Measurements from ENCODE around the gene CAMK1D.
"Not testable (repeated sequence)": the region's sequence is repeated elsewhere in the genome, so short reads cannot be mapped to it uniquely, and the experiment has no call there.

CAMK1D gene

DNA sequence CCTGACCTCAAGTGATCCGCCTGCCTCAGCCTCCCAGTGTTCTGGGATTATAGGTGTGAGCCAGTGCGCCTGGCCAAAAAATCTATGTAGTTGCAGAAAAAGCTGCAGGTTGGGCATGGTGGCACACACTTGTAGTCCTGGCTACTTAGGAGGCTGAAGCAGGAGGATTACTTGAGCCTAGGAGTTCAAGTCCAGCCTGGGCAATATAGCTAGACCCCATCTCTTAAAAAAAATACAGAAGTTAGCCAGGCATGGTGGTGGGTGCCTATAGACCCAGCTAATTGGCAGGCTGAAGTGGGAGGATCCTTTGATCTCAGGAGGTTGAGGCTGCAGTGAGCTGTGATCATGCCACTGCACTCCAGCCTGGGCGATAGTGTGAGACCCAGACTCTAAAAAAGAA lies 24.8 kb upstream of the CAMK1D start:
- 95% methylated on average over 3 of the region's 3 CpGs for WGBS, 2 experiments
- H3K4me1 ChIP-seq (ENCODE audit: control insufficient read depth, insufficient read depth, low read length), result no peaks in the 10 kb centered on the region
- no peaks in the 10 kb centered on the region for H3K9me3 ChIP-seq (ENCODE audit: control insufficient read depth, low read length)
- no peaks in the 10 kb centered on the region for H3K27me3 ChIP-seq (ENCODE audit: control insufficient read depth, insufficient read depth, low read length, poor library complexity, severe bottlenecking)
- H3K27ac ChIP-seq (ENCODE audit: insufficient read depth, low read depth, low read length, poor library complexity, severe bottlenecking), result no peak overlapping the region
- H3K4me3 ChIP-seq (ENCODE audit: insufficient read depth, low read depth, low read length), result no peak overlapping the region
- H3K36me3 ChIP-seq (ENCODE audit: control insufficient read depth, insufficient read depth, low read length), result no peaks in the 10 kb centered on the region

DNA sequence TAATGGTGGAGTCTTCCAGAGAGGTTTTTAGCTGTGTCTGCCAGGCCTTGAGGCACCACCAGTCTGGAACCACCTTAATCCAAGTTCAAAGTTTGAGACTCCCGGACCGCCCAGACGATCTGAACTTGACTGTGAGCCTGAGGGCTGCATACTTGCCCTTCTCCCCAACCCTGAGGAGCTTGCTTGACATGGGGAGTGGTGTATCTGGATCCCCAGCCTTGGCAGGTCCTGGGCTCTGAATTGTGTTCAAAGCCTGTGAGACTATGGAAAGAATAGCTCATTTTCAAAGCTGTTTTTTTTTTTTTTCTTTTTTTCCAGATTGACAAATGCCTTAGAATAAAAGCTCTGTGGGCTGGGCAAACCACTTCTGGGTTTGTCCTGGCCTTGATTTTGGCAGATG lies 22.3 kb upstream of the CAMK1D start:
- Histone ChIP-seq H3K4me3 (ENCODE audit: insufficient read depth, low read depth, low read length) (no peak overlapping the region), H3K36me3 (ENCODE audit: control insufficient read depth, insufficient read depth, low read length) (no peaks in the 10 kb centered on the region), H3K9me3 (ENCODE audit: control insufficient read depth, low read length) (no peaks in the 10 kb centered on the region), H3K4me1 (ENCODE audit: control insufficient read depth, insufficient read depth, low read length) (no peaks in the 10 kb centered on the region), H3K27ac (ENCODE audit: insufficient read depth, low read depth, low read length, poor library complexity, severe bottlenecking) (no peak overlapping the region), H3K27me3 (ENCODE audit: control insufficient read depth, insufficient read depth, low read length, poor library complexity, severe bottlenecking) (no peaks in the 10 kb centered on the region)
- WGBS, 2 experiments, result 88 to 93% methylated on average over 3 of the region's 3 CpGs

DNA sequence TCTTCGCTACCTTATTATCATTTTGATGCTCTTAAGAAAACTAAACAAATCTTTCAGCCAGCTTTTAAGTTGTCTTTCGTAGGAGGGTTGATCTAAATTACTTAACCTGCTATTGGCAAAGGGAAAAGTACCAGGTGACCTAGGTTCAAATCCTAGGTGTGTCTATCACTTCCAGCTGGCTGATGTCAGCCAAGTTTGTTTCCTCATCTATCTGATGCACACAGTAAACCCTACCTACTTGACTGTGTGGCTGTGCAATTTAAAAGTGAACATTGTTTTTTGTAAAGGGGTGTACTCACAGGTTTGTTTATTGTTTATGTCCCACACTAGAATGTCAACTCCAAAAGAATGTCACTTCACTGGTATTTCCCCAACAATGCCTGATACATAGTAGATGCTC lies 21.9 kb upstream of the CAMK1D start:
- H3K9me3 ChIP-seq (ENCODE audit: control insufficient read depth, low read length), result no peaks in the 10 kb centered on the region
- 97 to 100% methylated on average over 2 of the region's 2 CpGs for WGBS, 2 experiments
- H3K27ac ChIP-seq (ENCODE audit: insufficient read depth, low read depth, low read length, poor library complexity, severe bottlenecking), result no peak overlapping the region
- H3K4me3 ChIP-seq (ENCODE audit: insufficient read depth, low read depth, low read length), result no peak overlapping the region
- H3K4me1 ChIP-seq (ENCODE audit: control insufficient read depth, insufficient read depth, low read length), result no peaks in the 10 kb centered on the region
- H3K27me3 ChIP-seq (ENCODE audit: control insufficient read depth, insufficient read depth, low read length, poor library complexity, severe bottlenecking), result no peaks in the 10 kb centered on the region
- H3K36me3 ChIP-seq (ENCODE audit: control insufficient read depth, insufficient read depth, low read length), result no peaks in the 10 kb centered on the region

DNA sequence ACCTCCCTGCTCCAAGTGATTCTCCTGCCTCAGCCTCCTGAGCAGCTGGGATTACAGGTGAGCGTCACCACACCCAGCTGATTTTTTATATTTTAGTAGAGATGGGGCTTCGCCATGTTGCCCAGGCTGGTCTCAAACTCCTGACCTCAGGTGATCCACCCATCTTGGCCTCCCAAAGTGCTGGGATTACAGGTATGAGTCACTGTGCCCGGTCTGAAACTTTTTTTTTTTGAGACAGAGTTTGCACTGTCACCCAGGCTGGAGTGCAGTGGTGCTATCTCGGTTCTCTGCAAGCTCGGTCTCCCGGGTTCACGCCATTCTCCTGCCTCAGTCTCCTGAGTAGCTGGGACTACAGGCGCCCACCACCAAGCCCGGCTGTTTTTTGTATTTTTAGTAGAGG lies 21.0 kb upstream of the CAMK1D start:
- not testable (repeated sequence) for H3K9me3 ChIP-seq (ENCODE audit: control insufficient read depth, low read length); H3K4me1 ChIP-seq (ENCODE audit: control insufficient read depth, insufficient read depth, low read length); H3K4me3 ChIP-seq (ENCODE audit: insufficient read depth, low read depth, low read length); H3K27me3 ChIP-seq (ENCODE audit: control insufficient read depth, insufficient read depth, low read length, poor library complexity, severe bottlenecking); H3K36me3 ChIP-seq (ENCODE audit: control insufficient read depth, insufficient read depth, low read length); H3K27ac ChIP-seq (ENCODE audit: insufficient read depth, low read depth, low read length, poor library complexity, severe bottlenecking)
- 82 to 84% methylated on average over 9 of the region's 9 CpGs for WGBS, 2 experiments

DNA sequence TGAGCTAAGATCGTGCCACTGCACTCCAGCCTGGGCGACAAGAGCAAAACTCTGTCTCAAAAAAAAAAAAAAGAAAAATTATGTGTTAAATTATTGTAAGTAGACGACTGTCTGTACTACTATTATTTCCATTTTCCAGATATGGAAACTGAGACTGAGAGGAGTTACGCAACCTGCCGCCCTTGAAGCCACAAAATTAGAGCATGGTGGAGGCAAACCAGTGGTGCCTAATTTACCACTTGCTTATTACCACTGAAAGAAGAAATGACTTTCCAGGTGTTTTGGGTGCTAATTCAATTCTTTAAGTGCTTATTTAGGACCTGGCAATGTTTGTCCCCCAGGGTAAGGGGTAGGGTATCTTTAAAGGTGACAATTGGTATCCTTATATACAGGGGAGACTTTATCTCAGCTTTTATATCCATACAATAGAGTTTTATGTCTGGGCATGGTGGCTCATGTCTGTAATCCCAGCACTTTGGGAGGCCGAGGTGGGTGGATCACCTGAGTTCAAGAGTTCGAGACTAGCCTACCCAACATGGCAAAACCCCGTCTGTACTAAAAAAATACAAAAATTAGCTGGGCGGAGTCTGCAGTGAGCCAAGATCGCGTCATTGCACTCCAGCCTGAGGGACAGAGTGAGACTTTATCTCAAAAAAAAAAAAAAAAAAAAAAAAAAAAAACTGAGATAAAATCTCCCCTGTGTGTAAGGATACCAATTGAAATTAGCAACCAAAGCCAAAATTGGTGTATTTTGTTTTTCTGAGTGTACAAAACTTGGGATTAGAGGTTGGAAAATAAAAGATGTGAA lies 16.6 kb upstream of the CAMK1D start:
- 92 to 99% methylated on average over 9 to 11 of the region's 11 CpGs for WGBS, 2 experiments
- no peak overlapping the region for H3K4me3 ChIP-seq (ENCODE audit: insufficient read depth, low read depth, low read length)
- no peaks in the 10 kb centered on the region for H3K27me3 ChIP-seq (ENCODE audit: control insufficient read depth, insufficient read depth, low read length, poor library complexity, severe bottlenecking)
- H3K4me1 ChIP-seq (ENCODE audit: control insufficient read depth, insufficient read depth, low read length), result no peaks in the 10 kb centered on the region
- H3K27ac ChIP-seq (ENCODE audit: insufficient read depth, low read depth, low read length, poor library complexity, severe bottlenecking), result no peak overlapping the region
- no peaks in the 10 kb centered on the region for H3K9me3 ChIP-seq (ENCODE audit: control insufficient read depth, low read length)
- H3K36me3 ChIP-seq (ENCODE audit: control insufficient read depth, insufficient read depth, low read length), result no peaks in the 10 kb centered on the region

DNA sequence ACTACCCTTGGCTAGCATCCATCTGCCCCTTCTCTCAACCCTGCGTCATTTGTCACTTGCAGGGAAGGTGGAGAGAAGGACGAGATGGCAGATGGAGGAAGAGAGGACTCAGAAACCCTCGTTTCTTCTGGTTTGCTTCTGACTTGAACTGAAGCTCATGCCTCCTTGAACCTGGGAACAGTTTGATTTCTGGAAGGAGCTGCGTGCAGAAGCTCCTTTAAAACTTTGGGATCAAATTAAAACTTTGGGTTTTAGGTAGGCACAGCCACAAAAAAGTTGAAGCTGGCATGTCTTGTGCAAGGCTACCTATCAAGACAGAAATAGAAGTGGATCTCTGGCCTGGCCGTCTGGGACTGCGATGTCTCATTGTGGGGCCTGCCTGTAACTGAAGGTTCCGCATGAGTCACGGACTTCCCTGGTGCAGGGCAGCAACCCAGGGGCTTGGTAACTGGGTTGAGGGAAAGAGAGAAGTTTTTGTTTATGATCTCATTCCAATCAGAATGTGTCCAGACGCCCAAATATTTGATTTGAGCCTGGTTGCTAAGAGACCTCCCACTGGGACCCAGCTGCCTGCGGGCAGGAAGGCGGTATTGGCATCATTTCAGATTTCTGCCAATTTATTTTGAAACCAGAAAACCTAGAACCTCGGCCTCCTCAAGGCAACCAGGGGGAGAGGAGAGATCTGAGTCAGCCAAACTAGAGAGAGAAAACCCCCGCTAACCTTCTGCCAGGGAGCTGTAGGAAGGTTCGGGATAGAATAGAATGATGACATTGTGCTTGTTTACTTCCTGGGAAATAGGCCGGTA lies 15.8 kb upstream of the CAMK1D start:
- H3K4me1 ChIP-seq (ENCODE audit: control insufficient read depth, insufficient read depth, low read length), result no peaks in the 10 kb centered on the region
- H3K27me3 ChIP-seq (ENCODE audit: control insufficient read depth, insufficient read depth, low read length, poor library complexity, severe bottlenecking), result no peaks in the 10 kb centered on the region
- H3K27ac ChIP-seq (ENCODE audit: insufficient read depth, low read depth, low read length, poor library complexity, severe bottlenecking), result no peak overlapping the region
- H3K9me3 ChIP-seq (ENCODE audit: control insufficient read depth, low read length), result no peaks in the 10 kb centered on the region
- no peaks in the 10 kb centered on the region for H3K36me3 ChIP-seq (ENCODE audit: control insufficient read depth, insufficient read depth, low read length)
- WGBS, 2 experiments, result 88 to 89% methylated on average over 15 of the region's 15 CpGs
- H3K4me3 ChIP-seq (ENCODE audit: insufficient read depth, low read depth, low read length), result no peak overlapping the region

DNA sequence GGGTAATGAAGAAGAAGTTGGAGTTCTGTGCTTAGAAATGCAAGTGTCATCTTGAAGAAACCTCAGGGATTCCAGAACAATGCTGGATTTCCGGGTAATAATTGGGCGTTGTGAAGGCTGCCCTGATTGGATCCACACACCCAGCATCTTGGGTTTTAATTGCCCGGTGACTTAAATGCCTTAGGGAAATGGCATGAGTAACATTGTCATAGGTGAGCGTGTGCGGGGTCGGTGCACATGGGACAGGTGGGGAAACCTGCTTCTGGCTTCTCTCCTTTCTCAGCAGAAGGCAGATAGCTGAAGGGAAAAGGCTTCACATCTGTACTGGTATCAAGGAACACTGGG lies 15.2 kb upstream of the CAMK1D start:
- WGBS, 2 experiments, result 88 to 94% methylated on average over 6 of the region's 6 CpGs
- no peaks in the 10 kb centered on the region for H3K27me3 ChIP-seq (ENCODE audit: control insufficient read depth, insufficient read depth, low read length, poor library complexity, severe bottlenecking)
- no peak overlapping the region for H3K4me3 ChIP-seq (ENCODE audit: insufficient read depth, low read depth, low read length)
- no peak overlapping the region for H3K27ac ChIP-seq (ENCODE audit: insufficient read depth, low read depth, low read length, poor library complexity, severe bottlenecking)
- H3K36me3 ChIP-seq (ENCODE audit: control insufficient read depth, insufficient read depth, low read length), result no peaks in the 10 kb centered on the region
- H3K9me3 ChIP-seq (ENCODE audit: control insufficient read depth, low read length), result no peaks in the 10 kb centered on the region
- H3K4me1 ChIP-seq (ENCODE audit: control insufficient read depth, insufficient read depth, low read length), result no peaks in the 10 kb centered on the region

DNA sequence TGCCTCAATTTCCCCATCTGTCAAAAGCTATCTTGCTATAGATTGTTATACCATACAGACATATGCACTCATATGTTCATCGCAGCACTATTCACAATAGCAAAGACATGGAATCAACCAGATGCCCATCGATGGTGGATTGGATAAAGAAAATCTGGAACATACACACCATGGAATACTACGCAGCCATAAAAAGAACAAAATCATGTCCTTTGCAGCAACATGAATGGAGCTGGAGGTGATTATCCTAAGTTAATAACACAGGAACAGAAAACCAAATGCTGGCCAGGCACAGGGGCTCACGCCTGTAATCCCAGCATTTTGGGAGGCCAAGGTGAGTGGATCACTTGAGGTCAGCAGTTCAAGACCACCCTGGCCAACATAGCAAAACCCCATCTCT lies 14.2 kb upstream of the CAMK1D start:
- not testable (repeated sequence) for H3K9me3 ChIP-seq (ENCODE audit: control insufficient read depth, low read length); H3K36me3 ChIP-seq (ENCODE audit: control insufficient read depth, insufficient read depth, low read length); H3K27ac ChIP-seq (ENCODE audit: insufficient read depth, low read depth, low read length, poor library complexity, severe bottlenecking); H3K4me3 ChIP-seq (ENCODE audit: insufficient read depth, low read depth, low read length); H3K27me3 ChIP-seq (ENCODE audit: control insufficient read depth, insufficient read depth, low read length, poor library complexity, severe bottlenecking); H3K4me1 ChIP-seq (ENCODE audit: control insufficient read depth, insufficient read depth, low read length)
- 64 to 68% methylated on average over 4 of the region's 4 CpGs for WGBS, 2 experiments

DNA sequence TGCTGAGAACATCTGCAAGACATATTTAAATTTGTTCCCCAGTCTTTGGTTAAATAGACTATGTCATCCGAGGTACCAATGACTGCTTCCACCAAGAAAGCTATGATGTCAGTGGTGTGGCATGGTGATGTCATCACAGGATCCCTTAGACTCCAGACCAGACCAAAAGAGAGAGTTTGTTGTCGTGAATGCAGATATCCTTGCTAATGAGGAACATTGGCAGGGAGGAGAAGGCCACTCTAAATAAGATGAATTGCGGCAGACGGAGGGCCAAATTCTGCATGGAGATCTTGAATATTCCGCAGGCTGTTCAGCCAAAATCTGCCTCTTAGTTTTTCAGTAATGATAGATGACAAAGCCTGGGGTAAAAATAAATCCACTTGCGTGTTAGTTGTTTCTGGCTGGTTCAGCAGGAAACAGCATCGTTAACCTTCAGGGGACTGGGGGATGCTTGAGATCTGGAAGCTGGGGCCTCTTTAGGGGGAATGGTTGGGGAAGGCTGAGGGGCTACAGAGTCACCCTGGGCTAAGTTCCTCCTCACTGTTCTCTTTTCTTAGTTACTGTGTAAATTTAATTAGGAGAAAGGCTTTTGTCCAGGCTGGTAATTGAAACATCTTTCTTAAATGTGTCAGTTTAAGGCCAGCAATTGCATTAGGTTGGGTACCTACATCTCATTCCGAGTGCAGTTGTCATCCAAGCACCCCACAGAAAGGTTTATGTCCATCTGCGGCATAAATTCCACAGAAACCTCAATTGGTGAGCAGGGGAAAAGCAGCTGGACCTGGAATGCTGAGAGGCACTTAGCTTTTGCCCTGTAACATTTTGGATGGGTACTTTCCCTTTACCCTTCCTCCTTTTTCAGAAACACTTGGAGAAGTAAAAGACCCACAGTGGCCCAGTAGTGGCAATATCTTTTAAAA lies 11.6 kb upstream of the CAMK1D start:
- Histone ChIP-seq H3K27ac (ENCODE audit: insufficient read depth, low read depth, low read length, poor library complexity, severe bottlenecking) (no peak overlapping the region), H3K27me3 (ENCODE audit: control insufficient read depth, insufficient read depth, low read length, poor library complexity, severe bottlenecking) (no peaks in the 10 kb centered on the region), H3K36me3 (ENCODE audit: control insufficient read depth, insufficient read depth, low read length) (no peaks in the 10 kb centered on the region), H3K4me1 (ENCODE audit: control insufficient read depth, insufficient read depth, low read length) (no peaks in the 10 kb centered on the region), H3K9me3 (ENCODE audit: control insufficient read depth, low read length) (no peaks in the 10 kb centered on the region), H3K4me3 (ENCODE audit: insufficient read depth, low read depth, low read length) (no peak overlapping the region)
- WGBS, 2 experiments, result 88 to 91% methylated on average over 9 of the region's 9 CpGs

DNA sequence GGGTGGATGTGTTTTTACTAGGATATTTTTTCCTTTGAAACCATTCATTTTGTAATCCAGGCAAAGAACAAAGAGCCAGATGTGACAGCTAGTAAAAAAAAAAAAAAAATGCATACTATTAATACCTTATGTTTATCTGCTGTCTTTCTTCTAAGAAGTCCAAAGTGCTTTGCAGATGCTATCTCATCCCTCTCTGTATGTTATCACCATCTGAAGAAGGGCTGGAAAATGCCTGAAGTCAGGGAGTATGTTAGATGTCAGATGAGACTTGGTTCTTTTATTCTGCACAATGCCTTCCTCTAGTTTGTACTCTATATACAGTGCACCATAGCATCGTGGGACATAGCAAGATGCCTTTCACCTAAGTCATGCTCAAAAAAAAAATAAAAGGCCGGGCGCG lies 10.4 kb upstream of the CAMK1D start:
- no peaks in the 10 kb centered on the region for H3K4me1 ChIP-seq (ENCODE audit: control insufficient read depth, insufficient read depth, low read length)
- H3K4me3 ChIP-seq (ENCODE audit: insufficient read depth, low read depth, low read length), result no peak overlapping the region
- no peaks in the 10 kb centered on the region for H3K9me3 ChIP-seq (ENCODE audit: control insufficient read depth, low read length)
- 82 to 86% methylated on average over 2 to 4 of the region's 4 CpGs for WGBS, 2 experiments
- H3K27me3 ChIP-seq (ENCODE audit: control insufficient read depth, insufficient read depth, low read length, poor library complexity, severe bottlenecking), result no peaks in the 10 kb centered on the region
- no peak overlapping the region for H3K27ac ChIP-seq (ENCODE audit: insufficient read depth, low read depth, low read length, poor library complexity, severe bottlenecking)
- no peaks in the 10 kb centered on the region for H3K36me3 ChIP-seq (ENCODE audit: control insufficient read depth, insufficient read depth, low read length)
